ENCODE measurements around the gene KCTD18. TPM values are rescaled to one million over a fixed set of nuclear protein-coding genes. Genes with fewer than 3 reads are reported as not detected.

The KCTD18 gene
- polyA plus RNA-seq, 1 of the 3 experiments (the other 2 are of a cell fraction): 8.0 TPM

DNA sequence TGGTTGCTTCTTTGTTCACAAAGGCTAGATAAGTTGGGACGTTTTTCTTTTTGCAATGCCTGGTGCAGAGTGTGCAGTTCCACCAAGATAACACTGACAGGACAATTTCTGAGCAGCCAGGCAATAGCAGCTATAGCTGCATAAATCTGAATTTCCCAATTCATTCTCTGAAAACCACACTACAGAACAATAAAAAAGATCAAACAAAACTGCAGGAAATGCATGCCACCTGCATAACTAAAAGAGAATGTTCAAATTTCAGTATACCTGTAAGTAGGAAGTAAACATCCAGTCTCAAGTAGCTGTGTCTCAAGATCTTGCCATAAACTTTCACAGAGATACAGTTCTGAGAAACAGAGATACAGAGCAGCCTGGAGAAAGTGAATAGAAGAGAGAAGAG lies 5.3 kb upstream of the KCTD18 start:
- no peaks in the 10 kb centered on the region for H4K20me1 ChIP-seq (ENCODE audit: insufficient read depth)
- CTCF ChIA-PET: no interaction called here

DNA sequence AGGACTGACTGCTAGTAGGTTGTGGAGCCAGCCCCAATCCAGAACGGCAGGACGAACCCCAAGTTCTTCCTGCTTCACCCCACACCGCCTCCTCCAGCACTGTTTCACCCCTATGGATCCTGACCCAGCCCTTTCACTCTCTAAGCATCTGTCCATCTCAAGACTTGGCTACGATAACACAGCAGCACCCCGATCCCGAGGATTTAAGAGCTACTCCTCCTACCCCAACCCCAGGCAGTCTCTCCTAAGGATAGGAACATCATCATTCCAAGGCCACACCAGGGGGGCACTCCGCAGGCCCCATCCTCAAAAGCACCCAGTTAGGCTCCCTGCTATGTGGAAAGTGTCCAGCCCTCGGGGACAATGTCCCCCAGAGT lies 645 bp downstream of the KCTD18 start:
- Histone ChIP-seq H3K4me1 (ENCODE audit: control insufficient read depth in 1 of 2, insufficient read depth in 2 of 2, low read depth in 1 of 2, low read length in 1 of 2) (peaks cover 5 to 11% of the 10 kb centered on the region in 2 experiments; a peak in 2 of 4 replicates), H3K9me3 (no peaks in the 10 kb centered on the region), H3K4me3 (ENCODE audit: low read depth in 2 of 2, low read length in 1 of 2) (peak overlapping the region; percentile 69 to 92), H3K27ac (ENCODE audit: low read depth in 2 of 2, low read length in 1 of 2) (peak overlapping the region; percentile 49 to 78), H3K79me2 (ENCODE audit: insufficient read depth) (peaks cover 10% of the 10 kb centered on the region; the same call in 1 of the 2 replicates), H4K20me1 (ENCODE audit: insufficient read depth) (no peaks in the 10 kb centered on the region), H2AFZ (ENCODE audit: low read depth) (peak overlapping the region; percentile 87), H3K27me3 (ENCODE audit: insufficient read depth) (no peaks in the 10 kb centered on the region), H3K9ac (peak overlapping the region; percentile 93), H3F3A (replicated peaks; ENCODE audit: insufficient read depth) (no peaks in the 10 kb centered on the region), H3K9me2 (no peaks in the 10 kb centered on the region), H3K36me3 (replicated peaks in 1 of 2; ENCODE audit: control insufficient read depth in 1 of 2, insufficient read depth in 2 of 2, low read length in 1 of 2) (peaks cover 7% of the 10 kb centered on the region in 2 experiments), H3K4me2 (peak overlapping the region; percentile 97)
- WGBS (ENCODE audit: low lambda C conversion rate): 33% methylated on average over 8 of the region's 8 CpGs
- CTCF ChIA-PET: interaction anchor here (0.6 to 2.4 kb wide), 30 partner anchors 10 to 536 kb away, joined by 3 to 16 read pairs (median 4); partner anchors contain the start of genes AOX1 and SGO2
- DNase-seq: peak; percentile 51
- TF ChIP-seq TAF1 (IDR thresholded peaks at IDR 0.05; ENCODE audit: borderline replicate concordance, low read depth, low read length) (no peak), EZH2phosphoT487 (IDR thresholded peaks at IDR 0.05; ENCODE audit: borderline replicate concordance, low read depth) (no peak), RAD21 (IDR thresholded peaks at IDR 0.05; ENCODE audit: low read length) (no peak), NFIC (IDR thresholded peaks at IDR 0.05; ENCODE audit: borderline replicate concordance) (no peak), GABPA (IDR thresholded peaks at IDR 0.05; ENCODE audit: low read depth) (no peak), GATA2 (CRISPR knock-in tag; IDR thresholded peaks at IDR 0.05) (no peak), RXRA (IDR thresholded peaks at IDR 0.05; ENCODE audit: borderline replicate concordance, low read depth) (no peak), FOXJ3 (CRISPR knock-in tag; IDR thresholded peaks at IDR 0.05) (no peak), FOXM1 (IDR thresholded peaks at IDR 0.05; ENCODE audit: low read depth) (no peak), SIN3A (IDR thresholded peaks at IDR 0.05; ENCODE audit: borderline replicate concordance, low read depth, low read length) (no peak)
- TF ChIP-seq, protein P1, sequence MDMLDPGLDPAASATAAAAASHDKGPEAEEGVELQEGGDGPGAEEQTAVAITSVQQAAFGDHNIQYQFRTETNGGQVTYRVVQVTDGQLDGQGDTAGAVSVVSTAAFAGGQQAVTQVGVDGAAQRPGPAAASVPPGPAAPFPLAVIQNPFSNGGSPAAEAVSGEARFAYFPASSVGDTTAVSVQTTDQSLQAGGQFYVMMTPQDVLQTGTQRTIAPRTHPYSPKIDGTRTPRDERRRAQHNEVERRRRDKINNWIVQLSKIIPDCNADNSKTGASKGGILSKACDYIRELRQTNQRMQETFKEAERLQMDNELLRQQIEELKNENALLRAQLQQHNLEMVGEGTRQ (IDR thresholded peaks at IDR 0.05; ENCODE audit: borderline replicate concordance, low read depth, low read length): no peak
- TF ChIP-seq, protein P2, sequence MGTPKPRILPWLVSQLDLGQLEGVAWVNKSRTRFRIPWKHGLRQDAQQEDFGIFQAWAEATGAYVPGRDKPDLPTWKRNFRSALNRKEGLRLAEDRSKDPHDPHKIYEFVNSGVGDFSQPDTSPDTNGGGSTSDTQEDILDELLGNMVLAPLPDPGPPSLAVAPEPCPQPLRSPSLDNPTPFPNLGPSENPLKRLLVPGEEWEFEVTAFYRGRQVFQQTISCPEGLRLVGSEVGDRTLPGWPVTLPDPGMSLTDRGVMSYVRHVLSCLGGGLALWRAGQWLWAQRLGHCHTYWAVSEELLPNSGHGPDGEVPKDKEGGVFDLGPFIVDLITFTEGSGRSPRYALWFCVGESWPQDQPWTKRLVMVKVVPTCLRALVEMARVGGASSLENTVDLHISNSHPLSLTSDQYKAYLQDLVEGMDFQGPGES (IDR thresholded peaks at IDR 0.05; ENCODE audit: low read depth, low read length): no peak
- TF ChIP-seq, protein P3, sequence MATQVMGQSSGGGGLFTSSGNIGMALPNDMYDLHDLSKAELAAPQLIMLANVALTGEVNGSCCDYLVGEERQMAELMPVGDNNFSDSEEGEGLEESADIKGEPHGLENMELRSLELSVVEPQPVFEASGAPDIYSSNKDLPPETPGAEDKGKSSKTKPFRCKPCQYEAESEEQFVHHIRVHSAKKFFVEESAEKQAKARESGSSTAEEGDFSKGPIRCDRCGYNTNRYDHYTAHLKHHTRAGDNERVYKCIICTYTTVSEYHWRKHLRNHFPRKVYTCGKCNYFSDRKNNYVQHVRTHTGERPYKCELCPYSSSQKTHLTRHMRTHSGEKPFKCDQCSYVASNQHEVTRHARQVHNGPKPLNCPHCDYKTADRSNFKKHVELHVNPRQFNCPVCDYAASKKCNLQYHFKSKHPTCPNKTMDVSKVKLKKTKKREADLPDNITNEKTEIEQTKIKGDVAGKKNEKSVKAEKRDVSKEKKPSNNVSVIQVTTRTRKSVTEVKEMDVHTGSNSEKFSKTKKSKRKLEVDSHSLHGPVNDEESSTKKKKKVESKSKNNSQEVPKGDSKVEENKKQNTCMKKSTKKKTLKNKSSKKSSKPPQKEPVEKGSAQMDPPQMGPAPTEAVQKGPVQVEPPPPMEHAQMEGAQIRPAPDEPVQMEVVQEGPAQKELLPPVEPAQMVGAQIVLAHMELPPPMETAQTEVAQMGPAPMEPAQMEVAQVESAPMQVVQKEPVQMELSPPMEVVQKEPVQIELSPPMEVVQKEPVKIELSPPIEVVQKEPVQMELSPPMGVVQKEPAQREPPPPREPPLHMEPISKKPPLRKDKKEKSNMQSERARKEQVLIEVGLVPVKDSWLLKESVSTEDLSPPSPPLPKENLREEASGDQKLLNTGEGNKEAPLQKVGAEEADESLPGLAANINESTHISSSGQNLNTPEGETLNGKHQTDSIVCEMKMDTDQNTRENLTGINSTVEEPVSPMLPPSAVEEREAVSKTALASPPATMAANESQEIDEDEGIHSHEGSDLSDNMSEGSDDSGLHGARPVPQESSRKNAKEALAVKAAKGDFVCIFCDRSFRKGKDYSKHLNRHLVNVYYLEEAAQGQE (IDR thresholded peaks at IDR 0.05; ENCODE audit: low read depth, low read length): no peak
- TF ChIP-seq, protein P4, sequence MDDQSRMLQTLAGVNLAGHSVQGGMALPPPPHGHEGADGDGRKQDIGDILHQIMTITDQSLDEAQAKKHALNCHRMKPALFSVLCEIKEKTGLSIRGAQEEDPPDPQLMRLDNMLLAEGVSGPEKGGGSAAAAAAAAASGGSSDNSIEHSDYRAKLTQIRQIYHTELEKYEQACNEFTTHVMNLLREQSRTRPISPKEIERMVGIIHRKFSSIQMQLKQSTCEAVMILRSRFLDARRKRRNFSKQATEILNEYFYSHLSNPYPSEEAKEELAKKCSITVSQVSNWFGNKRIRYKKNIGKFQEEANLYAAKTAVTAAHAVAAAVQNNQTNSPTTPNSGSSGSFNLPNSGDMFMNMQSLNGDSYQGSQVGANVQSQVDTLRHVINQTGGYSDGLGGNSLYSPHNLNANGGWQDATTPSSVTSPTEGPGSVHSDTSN (IDR thresholded peaks at IDR 0.05): no peak
- TF ChIP-seq, protein P5, sequence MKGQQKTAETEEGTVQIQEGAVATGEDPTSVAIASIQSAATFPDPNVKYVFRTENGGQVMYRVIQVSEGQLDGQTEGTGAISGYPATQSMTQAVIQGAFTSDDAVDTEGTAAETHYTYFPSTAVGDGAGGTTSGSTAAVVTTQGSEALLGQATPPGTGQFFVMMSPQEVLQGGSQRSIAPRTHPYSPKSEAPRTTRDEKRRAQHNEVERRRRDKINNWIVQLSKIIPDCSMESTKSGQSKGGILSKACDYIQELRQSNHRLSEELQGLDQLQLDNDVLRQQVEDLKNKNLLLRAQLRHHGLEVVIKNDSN (IDR thresholded peaks at IDR 0.05; ENCODE audit: borderline replicate concordance, low read depth): no peak
- POLR2A ChIA-PET: no interaction called here

More for the DNA sequence above, 5.3 kb upstream of the KCTD18 start:
- WGBS (ENCODE audit: low lambda C conversion rate): 0% methylated on average over 1 of the region's 1 CpG
- no peak overlapping the region for H3K27ac ChIP-seq (ENCODE audit: low read depth in 2 of 2, low read length in 1 of 2)
- no peaks in the 10 kb centered on the region for H3F3A ChIP-seq (replicated peaks; ENCODE audit: insufficient read depth)
- no peak overlapping the region for H3K4me2 ChIP-seq
- no peak for DNase-seq
- H3K36me3 ChIP-seq (replicated peaks in 1 of 2; ENCODE audit: control insufficient read depth in 1 of 2, insufficient read depth in 2 of 2, low read length in 1 of 2): no peaks in the 10 kb centered on the region
- H3K9me2 ChIP-seq: no peaks in the 10 kb centered on the region
- peaks cover 0 to 4% of the 10 kb centered on the region in 2 experiments; a peak in 2 of 4 replicates for H3K4me1 ChIP-seq (ENCODE audit: control insufficient read depth in 1 of 2, insufficient read depth in 2 of 2, low read depth in 1 of 2, low read length in 1 of 2)
- no peaks in the 10 kb centered on the region for H3K27me3 ChIP-seq (ENCODE audit: insufficient read depth)
- TF ChIP-seq SMC3 (IDR thresholded peaks at IDR 0.05; ENCODE audit: low read depth, low read length): no peak
- TF ChIP-seq, protein P2 (IDR thresholded peaks at IDR 0.05; ENCODE audit: low read depth, low read length): no peak
- TF ChIP-seq RXRA (IDR thresholded peaks at IDR 0.05; ENCODE audit: borderline replicate concordance, low read depth): no peak
- no peak for TF ChIP-seq FOSL2 (IDR thresholded peaks at IDR 0.05; ENCODE audit: borderline replicate concordance, low read depth)
- no peak for TF ChIP-seq MXI1 (IDR thresholded peaks at IDR 0.05; ENCODE audit: low read depth, low read length)
- no peak overlapping the region for H3K4me3 ChIP-seq (ENCODE audit: low read depth in 2 of 2, low read length in 1 of 2)
- no peak overlapping the region for H3K9ac ChIP-seq
- H2AFZ ChIP-seq (ENCODE audit: low read depth): no peak overlapping the region
- no peaks in the 10 kb centered on the region for H3K79me2 ChIP-seq (ENCODE audit: insufficient read depth)
- H3K9me3 ChIP-seq: peaks cover 14% of the 10 kb centered on the region; the same call in 1 of the 2 replicates
- POLR2A ChIA-PET: no interaction called here

All from SK-N-SH (cell line).